GM18508 (cell line): Measurements from ENCODE around the gene AKT3.
A peak's percentile ranks its signal among the peaks of the same experiment; 100 is the strongest.

Source experiments
- ATAC-seq: cut with Tn5 transposase; IDR thresholded peaks from one replicate; pipeline ENCODE4 v1.9.1; 2021; ENCODE audit warnings: moderate number of reproducible peaks; ENCODE audit not compliant: insufficient read depth, unreplicated experiment

AKT3 gene

DNA sequence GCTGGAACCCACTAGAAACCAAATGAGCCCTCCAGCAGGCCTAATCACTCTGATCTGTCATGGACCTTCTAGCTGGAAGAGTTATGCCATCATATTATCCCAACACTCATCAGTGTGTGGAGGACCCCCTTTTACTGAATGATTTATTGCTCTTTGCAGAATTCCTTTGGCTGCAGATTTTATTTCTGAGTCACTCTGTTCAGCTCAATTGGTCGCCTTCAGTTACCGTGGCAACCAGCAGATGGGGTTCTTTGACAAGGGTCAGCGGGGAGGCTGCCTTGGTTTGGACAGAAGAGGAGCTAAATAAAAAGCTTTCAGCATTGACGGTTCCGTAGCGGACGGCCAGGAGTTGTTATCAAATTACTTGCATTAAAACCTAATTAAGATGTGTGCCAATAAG is 374.1 kb downstream of the AKT3 start:
- no peak for ATAC-seq

DNA sequence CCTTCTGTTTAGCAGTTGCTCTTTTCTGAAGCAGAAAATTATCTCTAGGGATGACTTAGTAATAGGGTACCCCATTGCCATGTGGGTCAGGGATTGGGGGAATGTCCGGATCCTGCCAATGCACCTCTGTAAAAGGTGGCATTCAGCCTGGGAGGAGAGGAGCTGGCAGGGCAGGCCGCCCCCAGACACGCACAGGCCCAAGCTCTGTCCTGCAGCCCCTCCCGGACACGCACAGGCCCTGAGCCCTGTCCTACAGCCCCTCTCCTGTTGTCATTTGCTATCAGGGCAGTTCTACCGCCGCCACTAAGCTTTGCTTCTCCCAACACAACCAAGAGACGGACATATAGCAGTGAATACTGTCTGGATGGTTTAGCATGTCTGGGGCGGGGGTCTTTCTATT is 375.1 kb downstream of the AKT3 start:
- no peak for ATAC-seq

DNA sequence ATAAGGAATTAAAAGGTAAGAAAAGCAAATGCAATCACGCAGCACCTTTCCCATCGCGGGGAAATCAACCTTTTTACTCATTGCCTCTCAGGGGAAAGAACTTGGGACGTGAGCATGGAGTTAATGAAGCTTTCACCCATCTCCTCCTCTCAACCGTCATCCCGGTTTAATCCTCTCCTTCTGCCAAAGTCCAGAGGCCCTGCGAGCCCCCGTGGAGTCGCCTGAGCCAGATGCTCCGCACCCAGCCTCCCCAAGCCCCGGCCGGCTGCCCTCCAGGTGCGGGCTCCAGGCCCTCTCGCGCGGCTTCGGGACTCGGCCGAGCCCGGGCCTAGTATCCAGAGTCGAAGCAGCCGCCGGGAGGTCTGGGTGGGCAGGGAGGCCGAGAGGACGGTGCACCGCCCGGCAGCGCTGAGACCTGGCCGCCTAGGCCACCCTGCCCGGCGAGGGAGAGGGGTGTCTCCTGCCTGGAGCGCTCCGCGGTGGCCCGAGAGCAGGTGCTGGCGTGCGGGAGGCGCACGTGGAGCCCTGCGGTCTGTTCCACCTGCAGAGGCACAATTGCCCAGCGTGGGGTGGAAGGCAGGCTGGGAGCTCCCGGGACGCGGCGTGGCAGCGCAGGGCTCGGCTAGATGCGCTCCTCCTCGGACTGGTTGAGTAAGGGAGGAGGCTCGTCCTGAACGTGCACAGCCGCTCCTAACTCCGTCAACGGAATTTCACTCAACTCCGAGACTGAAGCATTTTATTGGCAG is 375.7 kb downstream of the AKT3 start:
- no peak for ATAC-seq

DNA sequence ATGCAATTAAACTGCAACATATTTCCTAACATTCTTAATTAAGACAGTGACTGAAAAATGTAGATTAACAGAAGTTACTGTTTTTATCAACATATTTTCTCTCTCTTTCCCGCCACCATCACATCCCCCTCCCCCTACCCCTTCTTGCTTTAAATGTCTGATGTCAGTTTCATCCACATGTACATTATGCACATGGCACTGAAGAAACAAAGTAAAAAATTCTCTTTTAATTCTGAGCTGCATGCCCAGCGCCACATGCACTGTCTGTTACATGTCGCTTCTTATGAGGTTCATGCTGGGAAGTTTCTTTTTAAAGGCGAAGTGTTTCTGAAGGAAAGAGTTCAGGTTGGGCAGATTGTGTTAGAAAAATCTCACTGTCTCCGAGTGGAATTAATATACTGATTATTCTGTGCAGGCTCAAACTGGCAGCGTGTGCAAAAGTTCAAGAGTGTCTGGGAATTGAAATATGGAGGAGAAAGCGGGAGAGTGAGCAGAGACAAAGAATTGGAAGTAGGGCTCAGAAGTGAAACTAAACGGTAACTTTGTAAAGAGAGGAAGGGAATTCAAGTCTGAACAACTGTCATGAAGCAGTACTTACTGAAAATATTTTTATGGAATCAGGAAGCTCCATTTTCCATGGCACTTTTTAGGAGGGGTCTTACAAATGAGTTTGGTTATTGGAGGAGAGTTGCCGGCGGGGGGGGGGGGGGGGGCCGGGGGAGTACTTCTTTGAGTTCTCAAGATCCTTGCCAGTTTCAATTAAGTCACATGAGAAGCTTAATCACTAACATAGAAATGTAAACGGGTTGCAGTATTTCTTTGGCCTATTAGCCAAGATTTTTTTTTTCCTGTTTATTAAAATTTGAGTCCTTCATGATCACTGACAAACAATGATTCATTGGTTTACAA is 376.6 kb downstream of the AKT3 start:
- no peak for ATAC-seq

DNA sequence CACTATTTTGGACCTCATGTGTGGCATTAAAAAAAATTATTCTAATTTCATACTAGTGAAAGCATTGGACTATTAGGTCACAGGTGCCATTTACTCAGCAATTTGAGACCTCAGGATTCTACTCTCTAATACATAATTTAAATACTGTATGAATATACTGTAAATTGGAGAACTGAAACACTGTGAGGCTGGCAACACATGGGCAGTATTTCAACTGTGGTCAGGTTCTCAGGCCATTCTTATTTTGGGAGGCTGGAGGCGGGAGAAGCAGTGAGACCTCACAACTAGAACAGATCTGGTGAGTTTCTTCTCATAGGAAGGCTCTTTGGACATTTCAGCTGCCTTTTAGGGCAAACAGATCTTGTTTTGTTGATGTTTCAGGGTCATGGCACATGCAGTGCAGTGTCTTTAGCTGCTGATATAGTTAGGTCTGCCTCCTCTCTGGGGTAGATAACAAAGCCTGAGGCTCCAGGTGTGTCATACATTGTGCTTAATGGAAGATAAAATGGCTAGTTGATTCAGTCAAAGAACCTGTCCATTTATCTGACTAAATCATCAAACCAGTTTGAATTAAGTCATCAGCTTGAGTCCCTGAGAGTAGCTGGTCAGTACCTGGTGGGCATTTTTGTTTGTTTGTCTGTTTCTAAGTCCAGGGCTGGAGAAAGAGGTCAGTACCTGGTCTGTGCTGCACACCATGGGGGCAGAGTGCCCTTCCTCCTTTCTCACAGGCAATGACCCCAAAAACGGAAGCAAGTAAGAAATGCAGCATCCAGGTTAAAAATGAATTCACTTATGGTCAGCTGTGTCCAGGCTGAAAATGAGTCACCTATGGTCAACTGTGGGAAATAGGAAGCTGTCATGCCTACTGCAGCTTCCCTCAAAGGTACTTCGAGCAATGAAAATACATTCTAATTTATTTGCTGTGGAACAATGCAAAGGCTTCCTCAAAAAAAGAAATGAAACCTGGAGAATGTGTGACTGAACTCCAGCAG is 378.0 kb downstream of the AKT3 start:
- ATAC-seq: peak; percentile 79

DNA sequence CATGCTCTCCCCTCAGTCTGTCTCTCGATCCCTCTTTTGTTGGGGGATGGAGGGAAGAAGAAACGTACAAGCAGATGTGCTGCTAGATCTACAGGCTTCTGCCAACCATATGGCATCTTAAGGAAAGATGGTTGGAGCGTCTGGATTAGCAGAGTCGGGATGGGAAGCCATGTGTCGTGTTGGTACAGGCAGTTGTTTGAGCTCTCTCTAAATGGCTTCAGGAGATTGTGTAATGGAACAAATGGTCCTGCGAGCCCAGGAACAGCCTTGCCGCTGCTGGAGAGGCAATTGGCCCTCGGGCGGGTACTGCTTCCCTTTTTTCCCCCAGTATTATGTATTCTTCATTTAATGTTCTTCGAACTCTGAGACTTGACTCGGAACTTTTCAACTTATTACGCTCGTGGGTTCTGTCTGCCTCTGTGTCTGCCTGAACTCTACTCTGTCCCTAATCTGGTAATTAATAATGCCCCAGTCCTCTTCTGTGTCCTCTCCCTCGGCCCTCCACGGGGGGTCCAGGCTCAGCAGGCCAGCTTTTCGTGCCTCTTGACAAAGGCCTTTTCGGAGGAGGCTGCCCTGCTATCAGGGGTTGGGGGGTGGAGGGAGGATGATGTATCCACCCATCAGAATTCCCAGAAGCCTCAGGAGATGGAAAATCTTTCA is 378.9 kb downstream of the AKT3 start:
- no peak for ATAC-seq

DNA sequence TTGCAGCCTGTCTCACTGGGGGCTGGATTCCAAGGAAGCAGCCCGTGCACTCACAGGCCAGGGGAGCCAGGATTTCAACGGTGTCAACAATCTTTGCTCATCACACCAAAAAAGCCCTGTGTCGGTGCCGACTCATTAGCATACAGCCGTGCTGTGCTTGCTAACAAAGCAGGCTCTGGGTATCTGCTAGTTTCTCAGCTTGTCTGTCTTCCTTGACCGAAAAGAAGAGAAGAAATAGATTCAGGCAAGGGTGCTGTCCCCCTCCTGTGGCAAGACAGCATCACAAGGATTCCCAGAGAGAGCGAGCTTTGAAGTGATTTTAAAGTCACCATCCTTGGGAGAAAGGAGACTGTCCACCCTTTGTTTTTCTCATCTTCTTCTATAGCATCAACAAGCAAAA is 379.5 kb downstream of the AKT3 start:
- no peak for ATAC-seq

DNA sequence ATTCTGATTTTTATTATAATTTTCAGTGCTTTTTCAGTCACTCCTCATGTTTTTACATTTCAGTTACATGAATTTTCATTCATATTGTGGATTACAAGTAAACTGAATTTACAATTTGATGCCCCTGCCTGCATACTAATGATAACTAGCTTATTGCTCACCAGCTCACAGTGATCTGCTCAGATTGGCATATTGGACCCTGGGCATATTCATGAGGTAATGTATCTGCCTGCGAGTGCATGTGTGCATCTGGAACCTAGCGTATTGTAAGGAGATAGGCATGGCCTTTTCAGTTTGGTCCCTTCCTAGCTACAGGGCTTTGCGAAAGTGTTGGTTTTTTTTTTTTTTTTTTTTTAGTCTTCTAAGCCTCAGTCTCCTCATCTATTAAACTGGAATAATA is 380.5 kb downstream of the AKT3 start:
- no peak for ATAC-seq

DNA sequence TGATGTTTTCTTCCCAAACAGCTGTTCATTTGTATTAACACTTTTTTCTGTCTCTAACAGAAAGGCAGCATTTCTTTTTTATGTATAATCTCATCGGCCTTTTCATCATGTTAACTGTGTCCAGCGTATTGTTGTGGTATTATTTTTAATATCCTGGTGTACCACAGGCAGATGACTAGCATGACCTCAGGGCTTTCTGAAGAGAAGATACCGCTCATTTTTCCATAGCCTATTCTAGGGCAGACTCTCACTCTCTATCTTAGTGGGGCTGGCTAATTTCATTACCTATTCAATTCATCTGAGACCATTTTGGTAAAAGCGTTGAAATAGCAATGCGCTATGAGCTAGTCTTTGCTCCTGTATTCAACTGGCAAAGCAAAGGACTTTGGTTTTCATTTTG is 384.3 kb downstream of the AKT3 start:
- no peak for ATAC-seq

DNA sequence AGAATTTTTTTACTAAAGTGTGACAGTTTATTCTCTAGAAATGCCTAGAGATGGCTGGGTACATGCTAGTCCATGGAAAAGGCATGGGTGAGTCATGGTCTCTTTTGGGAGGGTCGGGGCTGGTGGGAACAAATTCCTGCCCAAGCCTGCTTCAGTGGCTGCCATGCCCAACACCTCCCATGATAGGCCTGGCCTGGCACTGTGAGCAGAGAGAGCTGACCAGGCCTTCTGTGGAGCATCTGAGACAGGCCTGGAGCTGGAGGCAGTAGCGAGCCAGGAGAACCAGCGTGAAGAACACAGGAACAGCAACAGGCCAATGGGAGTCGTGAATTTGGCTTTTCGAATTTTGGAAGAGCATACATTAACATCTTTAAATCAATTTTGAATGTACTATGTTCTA is 385.0 kb downstream of the AKT3 start:
- no peak for ATAC-seq

DNA sequence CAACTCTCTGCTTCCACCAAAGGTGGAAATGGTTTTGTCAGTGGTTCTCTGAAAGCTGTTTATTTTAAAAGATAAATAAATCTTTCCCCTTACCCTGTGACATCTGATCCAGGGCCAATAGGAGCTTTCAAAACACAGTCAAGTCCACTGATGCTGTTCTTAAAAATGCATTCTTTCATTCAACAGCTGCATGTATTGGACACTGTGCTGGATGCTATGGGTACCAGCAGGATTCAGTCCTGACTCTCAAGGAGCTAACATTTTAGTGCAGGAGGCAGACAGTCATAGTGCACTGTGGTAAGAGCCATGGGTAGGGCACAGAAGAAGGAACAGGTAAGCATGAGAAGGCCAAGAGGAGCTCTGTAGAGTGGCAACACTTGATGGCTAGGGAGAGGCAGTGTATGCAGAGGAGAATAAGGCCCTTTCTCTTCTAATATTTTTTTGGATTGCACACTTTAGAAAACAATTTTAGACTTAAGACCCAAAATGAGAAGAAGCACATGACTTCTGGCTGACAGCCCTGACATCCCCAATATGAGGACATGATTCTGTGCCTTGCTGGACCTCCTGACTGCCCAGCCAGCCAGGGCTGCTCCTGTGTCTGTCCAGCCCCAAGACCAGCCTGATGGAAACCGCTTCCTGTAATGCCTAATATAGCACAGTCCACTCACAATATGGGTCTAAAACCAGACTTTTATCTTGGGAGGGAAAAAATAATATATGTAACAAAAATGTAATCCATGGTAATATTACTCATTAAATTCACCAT is 386.9 kb downstream of the AKT3 start:
- ATAC-seq: no peak

DNA sequence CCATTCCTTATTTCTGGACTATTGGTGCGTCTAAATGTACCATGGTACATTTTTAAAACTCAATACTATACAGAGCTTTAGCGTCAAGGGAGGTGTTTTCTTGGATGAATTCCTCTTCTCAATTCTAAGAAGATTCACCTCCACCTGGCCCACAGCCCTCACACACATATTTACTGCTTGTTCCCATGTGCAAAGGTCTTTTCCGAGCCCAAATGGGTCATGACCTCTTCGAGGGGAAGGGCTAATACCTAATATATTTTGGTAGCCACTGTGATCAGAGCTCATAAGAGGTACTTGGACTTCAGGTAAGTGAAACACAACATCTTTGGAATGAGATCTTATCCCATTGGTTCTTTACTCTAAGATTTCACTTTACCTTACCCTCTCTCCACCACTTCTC is 388.3 kb downstream of the AKT3 start:
- no peak for ATAC-seq

DNA sequence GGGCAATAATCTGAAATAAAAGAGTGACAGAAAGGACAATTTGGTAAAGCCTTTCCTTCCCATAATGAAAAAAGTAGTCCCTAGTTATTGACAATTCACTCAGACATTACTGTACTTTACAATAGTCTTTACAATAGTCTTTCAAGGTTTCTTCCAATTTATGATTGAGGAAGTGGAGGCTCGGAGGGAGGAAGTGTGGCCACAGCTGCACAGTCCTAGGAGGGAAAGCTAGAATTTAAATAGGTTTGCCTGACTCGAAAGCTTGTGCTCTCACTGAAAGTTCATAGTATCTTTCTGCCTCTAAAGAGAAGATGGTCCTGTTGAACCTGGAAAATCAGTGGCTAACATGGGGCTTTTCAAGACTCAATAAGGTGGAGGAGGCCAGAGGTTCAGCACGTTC is 391.0 kb downstream of the AKT3 start:
- ATAC-seq: no peak

DNA sequence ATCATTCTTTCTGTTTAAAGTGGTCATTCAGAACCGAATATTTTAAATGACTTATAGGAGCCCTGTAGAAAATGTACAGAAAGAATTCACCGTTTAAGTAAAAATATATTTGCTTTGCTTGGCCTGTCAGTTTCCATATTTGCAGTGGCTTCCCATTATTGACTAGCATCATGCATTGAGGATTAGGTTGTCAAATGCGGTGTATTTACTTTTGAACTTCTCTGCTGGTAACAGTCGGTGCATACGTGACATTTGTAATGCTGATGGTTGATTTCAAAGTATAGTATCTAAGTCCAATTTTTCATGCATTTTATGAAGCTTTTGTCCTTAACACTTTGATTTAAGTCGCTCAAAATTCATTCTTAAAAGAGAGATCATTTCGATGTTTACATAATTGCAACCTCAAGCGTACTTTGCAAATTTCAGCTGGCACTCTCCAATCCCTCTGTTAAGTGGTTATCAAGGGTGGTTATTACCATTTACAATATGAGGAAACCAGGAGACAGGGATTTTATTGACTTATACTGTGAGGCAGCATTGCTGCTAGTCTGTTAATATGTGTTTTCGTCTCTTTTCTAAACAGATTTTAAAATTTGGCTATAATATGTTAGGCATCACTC is 392.6 kb downstream of the AKT3 start:
- ATAC-seq: no peak

DNA sequence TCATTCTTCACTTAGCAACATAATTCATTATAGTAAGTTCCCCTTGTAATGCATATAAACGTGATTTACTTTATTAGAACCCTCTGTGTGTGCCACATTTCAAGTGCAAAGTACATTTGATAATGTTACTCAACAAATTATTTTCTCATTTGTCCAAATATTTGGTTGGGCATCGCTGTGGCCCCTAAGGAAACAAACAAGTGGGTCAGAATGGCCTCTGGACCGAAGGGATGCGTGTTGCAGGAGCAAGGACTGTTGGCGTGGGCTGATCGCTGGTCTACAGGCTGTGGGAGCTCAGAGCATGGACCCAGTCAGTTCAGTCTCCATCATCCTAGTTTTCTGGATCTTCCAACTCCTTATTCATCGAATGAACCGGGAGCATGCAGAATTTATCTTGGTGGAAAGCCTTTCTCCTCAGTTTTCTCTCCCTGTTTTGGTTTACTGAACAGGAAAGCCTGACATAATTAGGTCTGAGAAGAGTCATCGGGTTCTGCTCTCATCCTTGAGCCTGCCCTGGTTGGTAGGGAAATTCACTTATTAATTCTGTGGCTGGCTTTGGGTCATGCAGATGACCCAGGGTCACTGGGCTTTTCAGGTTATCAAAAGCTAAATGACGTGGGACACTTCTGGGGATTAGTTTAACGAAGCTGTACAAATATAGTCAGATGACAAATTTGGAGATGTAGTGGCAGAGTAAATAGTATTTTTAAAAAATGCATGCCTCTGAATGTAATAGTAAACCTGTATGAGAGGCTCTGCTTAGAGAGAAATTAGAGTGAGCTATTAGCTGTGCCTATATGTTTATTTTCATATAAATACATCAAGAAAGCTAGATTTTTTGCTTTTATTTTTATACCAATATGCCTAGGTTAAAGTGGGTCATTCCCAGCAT is 394.0 kb downstream of the AKT3 start:
- no peak for ATAC-seq

DNA sequence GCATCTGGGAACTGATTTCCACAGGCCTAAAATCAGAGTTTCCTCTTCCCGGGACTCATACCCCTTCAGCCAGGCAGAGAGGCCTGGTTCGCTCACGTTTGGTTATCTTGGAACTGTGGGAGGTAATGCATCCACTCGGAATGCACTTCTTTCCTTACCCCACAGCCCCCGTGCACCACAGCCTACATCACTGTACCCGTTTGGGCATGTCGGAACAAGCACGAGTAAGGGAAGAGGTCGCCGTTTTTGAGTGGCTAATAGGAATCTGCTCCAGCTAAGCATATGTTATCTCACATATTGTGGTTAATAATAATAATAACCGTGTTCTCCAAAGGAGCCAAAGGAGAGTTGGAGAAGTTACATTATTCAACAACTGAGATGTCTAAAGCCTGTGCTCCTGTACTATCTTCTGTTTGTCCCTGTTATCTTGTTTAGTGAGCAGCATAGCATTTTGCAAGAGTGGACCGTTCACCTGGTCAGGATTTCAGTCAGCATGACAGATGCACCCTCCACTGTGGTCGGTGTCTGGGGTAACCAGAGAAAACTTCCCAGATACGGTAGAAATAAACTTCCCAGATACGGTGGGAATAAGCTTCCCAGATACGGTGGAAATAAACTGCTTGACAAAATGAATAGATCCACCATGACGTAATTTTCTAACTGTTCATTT is 395.6 kb downstream of the AKT3 start:
- ATAC-seq: no peak

DNA sequence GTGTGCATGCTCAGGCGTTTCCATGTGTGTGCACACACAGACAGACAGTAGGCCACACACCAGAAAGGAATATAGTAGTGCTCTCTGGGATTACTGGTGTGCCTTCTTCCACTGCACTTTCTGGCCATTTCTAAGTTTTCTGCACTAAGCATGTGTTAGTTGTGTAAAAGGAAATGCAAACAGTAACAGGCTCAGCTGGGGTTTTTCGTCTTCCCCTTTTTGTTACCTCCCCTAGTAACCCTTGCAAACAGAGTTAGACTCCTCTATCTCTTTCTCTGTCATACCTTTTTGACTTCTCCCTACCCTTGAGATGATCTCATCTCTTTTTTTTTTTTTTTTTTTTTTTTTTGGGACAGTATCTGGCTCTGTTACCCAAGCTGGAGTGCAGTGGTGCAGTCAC is 398.0 kb downstream of the AKT3 start:
- no peak for ATAC-seq
